ENCODE results near the gene C1orf105. TPM values are rescaled to one million over a fixed set of nuclear protein-coding genes. Genes with fewer than 3 reads are reported as not detected.

The C1orf105 gene
- total and polyA plus RNA-seq, 2 of the 8 experiments (the other 6 are each of a cell fraction or from before 2014, with no cell fraction given), result not detected

GRCh38 chr1:172425339-172425738 lies 4.9 kb downstream of the C1orf105 start (continued):
- TF ChIP-seq, protein P1, sequence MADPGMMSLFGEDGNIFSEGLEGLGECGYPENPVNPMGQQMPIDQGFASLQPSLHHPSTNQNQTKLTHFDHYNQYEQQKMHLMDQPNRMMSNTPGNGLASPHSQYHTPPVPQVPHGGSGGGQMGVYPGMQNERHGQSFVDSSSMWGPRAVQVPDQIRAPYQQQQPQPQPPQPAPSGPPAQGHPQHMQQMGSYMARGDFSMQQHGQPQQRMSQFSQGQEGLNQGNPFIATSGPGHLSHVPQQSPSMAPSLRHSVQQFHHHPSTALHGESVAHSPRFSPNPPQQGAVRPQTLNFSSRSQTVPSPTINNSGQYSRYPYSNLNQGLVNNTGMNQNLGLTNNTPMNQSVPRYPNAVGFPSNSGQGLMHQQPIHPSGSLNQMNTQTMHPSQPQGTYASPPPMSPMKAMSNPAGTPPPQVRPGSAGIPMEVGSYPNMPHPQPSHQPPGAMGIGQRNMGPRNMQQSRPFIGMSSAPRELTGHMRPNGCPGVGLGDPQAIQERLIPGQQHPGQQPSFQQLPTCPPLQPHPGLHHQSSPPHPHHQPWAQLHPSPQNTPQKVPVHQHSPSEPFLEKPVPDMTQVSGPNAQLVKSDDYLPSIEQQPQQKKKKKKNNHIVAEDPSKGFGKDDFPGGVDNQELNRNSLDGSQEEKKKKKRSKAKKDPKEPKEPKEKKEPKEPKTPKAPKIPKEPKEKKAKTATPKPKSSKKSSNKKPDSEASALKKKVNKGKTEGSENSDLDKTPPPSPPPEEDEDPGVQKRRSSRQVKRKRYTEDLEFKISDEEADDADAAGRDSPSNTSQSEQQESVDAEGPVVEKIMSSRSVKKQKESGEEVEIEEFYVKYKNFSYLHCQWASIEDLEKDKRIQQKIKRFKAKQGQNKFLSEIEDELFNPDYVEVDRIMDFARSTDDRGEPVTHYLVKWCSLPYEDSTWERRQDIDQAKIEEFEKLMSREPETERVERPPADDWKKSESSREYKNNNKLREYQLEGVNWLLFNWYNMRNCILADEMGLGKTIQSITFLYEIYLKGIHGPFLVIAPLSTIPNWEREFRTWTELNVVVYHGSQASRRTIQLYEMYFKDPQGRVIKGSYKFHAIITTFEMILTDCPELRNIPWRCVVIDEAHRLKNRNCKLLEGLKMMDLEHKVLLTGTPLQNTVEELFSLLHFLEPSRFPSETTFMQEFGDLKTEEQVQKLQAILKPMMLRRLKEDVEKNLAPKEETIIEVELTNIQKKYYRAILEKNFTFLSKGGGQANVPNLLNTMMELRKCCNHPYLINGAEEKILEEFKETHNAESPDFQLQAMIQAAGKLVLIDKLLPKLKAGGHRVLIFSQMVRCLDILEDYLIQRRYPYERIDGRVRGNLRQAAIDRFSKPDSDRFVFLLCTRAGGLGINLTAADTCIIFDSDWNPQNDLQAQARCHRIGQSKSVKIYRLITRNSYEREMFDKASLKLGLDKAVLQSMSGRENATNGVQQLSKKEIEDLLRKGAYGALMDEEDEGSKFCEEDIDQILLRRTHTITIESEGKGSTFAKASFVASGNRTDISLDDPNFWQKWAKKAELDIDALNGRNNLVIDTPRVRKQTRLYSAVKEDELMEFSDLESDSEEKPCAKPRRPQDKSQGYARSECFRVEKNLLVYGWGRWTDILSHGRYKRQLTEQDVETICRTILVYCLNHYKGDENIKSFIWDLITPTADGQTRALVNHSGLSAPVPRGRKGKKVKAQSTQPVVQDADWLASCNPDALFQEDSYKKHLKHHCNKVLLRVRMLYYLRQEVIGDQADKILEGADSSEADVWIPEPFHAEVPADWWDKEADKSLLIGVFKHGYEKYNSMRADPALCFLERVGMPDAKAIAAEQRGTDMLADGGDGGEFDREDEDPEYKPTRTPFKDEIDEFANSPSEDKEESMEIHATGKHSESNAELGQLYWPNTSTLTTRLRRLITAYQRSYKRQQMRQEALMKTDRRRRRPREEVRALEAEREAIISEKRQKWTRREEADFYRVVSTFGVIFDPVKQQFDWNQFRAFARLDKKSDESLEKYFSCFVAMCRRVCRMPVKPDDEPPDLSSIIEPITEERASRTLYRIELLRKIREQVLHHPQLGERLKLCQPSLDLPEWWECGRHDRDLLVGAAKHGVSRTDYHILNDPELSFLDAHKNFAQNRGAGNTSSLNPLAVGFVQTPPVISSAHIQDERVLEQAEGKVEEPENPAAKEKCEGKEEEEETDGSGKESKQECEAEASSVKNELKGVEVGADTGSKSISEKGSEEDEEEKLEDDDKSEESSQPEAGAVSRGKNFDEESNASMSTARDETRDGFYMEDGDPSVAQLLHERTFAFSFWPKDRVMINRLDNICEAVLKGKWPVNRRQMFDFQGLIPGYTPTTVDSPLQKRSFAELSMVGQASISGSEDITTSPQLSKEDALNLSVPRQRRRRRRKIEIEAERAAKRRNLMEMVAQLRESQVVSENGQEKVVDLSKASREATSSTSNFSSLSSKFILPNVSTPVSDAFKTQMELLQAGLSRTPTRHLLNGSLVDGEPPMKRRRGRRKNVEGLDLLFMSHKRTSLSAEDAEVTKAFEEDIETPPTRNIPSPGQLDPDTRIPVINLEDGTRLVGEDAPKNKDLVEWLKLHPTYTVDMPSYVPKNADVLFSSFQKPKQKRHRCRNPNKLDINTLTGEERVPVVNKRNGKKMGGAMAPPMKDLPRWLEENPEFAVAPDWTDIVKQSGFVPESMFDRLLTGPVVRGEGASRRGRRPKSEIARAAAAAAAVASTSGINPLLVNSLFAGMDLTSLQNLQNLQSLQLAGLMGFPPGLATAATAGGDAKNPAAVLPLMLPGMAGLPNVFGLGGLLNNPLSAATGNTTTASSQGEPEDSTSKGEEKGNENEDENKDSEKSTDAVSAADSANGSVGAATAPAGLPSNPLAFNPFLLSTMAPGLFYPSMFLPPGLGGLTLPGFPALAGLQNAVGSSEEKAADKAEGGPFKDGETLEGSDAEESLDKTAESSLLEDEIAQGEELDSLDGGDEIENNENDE (IDR thresholded peaks at IDR 0.05; ENCODE audit: insufficient replicate concordance, low read length), result no peak
- TF ChIP-seq CHD2 (IDR thresholded peaks at IDR 0.05; ENCODE audit: low read length) (no peak), POLR2A (IDR thresholded peaks at IDR 0.05; ENCODE audit: control extremely low read depth in 1 of 2, low read depth in 2 of 2, low read length in 2 of 2) (no peak)
